AG20443 (cell line): ENCODE measurements around the gene DDX28.
"Not testable (repeated sequence)": the region's sequence is repeated elsewhere in the genome, so short reads cannot be mapped to it uniquely, and the experiment has no call there.

ENCODE experiments used
- DNase-seq: peaks from one replicate; pipeline ENCODE4 v3.0.0; 2012; ENCODE audit warnings: low spot score, mixed read lengths

Gene DDX28

DNA sequence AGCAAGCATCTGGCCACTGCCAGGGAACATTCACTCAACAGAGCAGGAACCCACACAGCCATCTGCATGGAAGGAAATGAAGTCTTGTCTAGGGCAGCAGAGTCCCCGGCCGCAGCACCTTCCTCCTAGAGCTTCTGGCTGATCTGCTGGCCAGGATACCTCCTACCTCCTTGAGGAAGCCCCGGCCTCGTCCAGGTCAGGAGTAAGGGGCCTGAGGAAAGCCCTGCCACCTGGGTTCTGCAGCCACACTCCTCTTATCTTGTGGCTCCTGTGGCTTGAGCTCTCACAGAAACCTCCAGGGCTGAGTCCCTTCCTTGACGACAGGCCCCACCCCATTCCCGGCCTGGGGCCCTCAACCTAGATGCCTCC lies 29.0 kb downstream of the DDX28 start:
- DNase-seq: not testable (repeated sequence)

DNA sequence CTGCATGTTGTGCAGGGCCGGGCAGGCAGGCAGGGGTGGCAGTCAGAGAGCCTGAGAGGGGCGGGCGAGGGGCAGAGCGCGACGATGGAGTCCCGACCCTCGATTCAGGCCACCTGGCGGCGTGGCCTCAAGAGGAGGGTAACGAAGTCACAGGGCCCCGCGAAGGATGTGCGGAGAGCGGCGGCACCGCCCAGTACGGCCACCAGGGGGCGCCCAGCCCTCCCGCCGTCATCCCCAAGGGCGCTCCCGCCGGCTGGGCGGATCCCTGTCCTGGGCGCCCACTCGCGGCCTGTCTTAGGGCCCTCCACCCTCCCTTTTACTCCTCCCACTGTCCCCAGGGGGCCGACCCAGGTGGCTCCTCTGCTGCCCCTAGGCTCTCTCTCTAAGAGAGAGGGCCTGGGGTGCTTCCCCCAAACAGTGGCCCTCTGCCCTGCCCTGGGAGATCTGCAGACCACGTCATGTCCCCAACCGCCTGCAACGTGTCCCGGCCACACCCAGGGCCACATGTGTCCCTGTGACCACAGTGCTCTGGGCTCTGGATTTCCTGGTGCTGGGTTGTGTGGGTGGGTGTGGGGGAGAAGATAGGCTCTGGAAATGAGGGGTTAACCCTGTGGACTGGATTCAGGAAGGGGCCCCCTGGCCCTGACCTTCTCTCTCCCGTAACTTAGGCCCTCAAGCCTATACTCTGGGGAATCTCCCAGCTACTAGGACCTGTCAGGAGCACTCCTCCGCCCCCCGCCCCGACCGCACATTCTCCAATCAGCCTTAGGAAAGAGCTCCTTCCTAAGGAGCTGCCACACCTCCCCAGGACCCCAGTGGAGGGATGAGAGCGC lies 29.6 kb downstream of the DDX28 start:
- DNase-seq: peak; percentile 94

DNA sequence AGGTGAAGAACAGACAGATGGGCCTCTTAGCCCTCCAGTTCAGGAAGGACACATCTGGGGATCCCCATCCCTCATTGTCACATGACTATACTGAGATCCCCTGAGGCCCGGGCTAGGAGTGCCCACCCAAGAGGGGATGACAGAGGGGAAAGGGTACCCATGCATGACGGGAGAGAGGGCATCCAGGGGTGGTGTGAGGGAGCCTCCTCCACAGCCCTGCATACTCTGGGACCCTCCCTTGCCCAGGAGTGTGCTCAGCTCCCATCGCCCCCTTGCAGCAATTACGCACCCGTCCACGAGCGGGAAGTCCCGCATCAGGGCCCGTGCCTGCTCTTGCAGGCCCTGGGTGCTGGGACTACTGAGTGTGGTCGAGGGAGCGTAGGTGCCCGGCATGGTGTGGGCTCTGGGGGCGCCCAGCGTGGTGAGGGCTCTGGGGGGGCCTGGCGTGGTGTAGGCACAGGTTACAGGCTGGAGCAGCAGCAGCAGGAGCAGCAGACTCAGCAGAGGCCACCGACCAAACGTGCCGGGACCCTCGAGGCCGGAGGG lies 30.3 kb downstream of the DDX28 start:
- no peak for DNase-seq

DNA sequence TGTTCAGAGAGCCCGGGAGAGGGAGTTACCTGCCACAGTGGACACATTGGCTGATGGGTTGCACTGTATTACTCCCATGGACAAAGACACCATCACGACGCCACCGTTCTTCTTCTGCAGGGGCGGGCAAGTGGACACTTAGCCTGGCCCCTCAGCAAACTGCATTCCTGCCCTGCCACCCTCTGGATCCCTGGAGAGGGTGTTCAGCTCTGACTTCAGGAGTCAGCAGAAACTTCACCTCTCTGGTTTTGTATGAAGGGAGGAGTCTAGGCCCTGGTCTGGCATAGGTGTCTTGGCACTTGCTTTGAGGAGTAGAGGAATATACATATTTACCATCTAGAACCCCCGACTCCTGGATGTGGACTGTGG lies 33.0 kb downstream of the DDX28 start:
- DNase-seq: no peak

DNA sequence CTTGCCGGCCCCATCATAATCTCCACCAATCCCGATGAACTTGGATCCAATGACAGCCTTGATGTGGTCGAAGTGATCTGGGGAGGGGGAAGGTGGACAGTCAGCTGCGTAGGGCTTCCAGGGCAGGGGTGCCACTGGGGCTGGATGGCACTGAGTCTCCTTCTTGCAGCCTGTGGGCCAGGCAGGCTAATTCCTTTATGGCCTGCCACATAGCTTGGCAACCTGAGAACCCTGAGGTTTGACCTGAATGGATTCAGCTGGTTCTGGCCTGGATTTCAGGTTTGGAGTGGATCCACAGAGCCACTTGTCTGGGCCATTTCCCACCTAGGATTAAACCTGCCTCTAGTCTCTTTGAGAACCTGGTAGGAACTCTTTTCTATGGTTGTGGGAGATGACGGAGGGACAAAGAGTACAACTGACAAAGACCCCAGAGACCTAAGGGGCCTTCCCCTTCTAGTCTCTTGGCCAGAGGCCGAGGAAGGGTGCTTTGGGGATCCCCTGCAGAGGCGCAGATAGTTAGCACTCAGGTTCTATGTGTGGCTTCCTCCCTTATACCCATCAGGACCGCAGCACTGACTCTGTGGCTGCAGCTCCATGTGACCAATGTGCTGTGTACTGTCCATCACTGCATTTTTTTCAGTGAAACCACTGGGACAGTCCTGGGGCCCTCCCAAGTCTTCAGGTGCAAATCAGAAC lies 33.6 kb downstream of the DDX28 start:
- DNase-seq: no peak

DNA sequence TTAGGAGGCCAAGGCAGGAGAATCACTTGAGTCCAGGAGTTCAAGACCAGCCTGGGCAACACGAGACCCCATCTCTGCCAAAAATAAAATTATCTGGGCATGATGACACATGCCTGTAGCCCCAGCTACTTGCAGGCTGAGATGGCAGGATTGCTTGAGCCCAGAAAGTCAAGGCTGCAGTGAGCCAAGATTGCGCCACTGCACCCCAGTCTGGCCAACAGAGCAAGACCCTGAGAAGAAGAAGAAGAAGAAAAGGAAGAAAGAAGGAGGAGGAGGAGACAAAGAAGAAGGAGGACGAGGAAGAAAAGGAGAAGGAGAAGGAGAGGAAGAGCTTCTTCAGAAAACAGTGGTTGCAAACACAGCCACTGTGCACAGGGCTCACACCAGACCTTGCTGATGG lies 34.4 kb downstream of the DDX28 start:
- no peak for DNase-seq

DNA sequence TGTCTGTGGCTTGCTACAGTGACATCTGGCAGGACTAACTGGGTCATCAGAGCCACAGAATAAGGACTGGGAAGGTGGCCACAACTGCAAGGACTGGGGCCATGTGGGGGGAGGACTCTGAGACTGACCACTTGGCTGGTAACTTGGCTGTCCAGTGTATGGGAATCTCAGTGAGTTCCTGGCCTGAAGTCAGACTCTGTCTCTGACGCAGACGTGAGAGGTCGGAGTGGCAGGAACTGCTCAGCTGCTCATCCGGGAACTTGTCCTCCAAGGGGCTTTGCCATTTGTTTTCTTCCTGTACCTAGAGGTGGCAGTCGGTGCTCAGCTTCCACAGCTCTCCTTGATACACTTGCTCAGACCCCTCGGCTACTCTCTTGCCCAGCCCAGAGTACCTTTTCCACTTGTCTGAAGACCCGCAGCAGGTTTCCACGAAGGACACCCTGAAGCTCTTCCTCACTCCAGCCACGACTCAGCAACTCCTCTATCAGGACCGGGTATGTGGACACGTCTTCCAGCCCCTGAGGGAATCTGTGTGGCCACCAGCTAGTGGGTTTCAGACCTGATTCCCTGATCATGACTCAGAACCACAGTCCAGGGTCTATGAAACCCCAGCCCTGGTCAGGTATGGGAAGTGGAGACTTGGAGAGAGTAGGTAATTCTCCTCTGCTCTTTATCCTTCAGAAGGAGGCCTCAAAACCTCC lies 35.4 kb downstream of the DDX28 start:
- DNase-seq: no peak

DNA sequence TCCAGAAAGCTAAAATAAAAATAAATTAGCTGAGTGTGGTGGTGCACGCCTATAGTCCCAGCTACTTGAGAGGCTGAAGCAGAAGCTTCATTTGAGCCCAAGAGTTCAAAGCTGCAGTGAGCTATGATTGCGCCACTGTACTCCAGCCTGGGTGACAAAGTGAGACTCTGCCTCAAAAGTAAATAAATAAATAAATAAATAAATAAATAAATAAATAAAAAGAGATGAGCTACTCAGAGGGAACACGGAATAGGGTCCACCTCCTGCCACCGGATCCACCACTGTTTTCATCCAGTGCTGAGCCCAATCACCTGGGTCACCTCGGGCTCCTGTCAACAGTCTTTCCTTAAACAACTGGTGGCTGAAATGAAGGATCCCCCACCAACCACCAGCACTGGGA lies 36.1 kb downstream of the DDX28 start:
- no peak for DNase-seq

DNA sequence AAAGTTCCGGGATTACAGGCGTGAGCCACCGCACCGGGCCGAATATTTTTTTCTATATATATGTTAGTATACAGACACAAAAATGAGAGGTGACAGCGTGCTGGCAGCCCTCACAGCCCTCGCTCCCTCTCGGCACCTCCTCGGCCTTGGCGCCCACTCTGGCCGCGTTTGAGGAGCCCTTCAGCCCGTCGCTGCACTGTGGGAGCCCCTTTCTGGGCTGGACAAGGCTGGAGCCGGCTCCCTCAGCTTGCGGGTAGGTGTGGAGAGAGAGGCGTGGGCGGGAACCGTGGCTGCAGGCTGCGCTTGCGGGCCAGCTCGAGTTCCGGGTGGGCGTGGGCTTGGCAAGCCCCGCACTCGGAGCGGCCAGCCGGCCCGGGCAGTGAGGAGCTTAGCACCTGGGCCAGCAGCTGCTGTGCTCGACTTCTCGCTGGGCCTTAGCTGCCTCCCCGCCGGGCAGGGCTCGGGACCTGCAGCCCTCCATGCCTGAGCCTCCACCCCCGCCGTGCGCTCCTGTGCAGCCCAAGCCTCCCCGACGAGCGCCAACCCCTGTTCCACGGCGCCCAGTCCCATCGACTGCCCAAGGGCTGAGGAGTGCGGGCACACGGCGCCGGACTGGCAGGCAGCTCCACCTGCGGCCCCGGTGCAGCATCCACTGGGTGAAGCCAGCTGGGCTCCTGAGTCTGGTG lies 40.9 kb downstream of the DDX28 start:
- no peak for DNase-seq

DNA sequence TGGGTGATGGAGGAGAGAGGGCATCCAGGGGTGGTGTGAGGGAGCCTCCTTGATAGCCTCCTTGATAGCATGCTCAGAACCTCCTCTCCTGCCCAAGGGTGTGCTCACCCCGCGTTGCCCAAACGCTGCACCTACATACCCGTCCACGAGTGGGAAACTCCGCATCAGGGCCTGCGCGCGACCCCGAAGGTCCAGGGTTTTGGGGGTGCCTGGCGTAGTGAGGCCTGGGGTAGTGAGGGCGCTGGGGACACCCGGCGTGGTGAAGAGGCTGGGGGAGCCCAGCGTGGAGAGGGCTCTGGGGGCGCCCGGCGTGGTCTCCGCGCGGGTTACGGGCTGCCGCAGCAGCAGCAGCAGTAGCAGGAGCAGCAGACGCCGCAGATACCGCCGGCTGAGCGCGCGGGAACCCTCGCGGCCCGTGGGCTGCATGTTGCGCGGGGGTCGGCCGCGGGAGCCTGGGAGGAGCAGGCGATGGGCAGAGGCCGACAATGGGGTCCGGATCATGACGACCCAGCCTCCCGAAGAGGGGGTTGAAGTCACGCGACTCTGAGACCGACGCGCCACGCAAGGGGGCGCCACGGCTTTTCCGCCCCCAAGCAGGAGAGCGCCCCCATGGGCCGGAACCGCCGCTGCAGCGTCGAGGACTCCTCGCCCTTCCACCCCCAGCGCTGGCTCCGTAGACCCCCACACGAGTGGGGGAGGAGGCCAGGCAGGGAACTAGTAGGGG lies 42.9 kb downstream of the DDX28 start, which contains the start of gene DPEP3:
Gene DPEP3 (minus strand): TSS at position 545 of the 724 bp plus-strand sequence. CDS start 119 bp downstream, at position 426.
- no peak for DNase-seq

DNA sequence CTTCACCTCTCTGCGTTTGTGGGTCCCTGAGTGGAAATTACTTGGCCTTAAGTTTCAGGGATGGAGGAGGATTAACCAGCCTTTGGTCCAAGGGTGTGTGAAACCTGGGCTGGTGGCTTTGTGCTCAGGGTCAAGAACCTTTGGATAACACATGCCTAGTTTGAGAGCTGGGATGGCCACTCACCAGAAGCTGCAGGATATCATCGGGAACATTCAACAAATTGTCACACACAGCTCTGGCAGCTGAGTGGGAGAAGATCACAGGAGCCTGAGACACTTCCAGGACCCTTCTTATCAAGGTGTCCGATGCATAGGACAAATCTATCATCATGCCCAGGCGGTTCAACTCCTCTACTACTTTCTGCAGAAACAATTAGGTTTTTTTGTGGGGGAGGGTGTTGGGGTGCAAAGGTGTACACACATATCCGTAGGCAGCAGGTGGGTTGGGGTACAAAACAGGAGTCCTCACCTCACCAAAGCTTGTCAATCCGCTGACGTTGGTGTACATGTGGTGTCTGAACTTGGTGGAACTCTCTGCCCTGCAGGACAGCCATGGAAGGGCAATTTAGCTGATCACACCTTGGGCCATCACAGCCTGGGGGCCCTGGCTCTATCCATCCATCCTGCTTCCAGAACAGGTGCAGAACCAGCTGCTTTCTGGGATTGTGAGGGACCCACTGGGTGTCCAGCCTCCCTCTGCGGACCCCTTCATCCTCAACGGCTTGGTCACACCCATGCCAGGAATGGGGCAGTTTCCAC lies 45.4 kb downstream of the DDX28 start:
- no peak for DNase-seq

DNA sequence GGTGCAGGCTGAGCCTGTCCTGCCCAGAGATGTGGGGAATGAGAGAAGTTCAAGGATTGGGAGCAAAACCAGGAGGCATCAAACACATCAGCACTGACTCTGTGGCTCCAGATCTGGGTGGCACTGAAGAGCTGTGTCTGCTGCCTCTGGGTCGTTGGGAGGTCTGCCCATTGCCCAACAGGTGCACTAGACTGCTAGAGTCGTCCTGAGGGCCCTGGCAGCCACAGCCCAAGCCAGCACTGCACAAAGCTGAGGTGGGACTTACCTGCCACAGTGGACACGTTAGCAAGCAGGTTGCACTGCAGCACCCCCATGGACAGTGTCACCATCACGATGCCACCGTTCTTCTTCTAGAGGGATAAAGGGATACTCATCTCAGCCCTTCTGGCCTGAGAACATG lies 46.0 kb downstream of the DDX28 start:
- no peak for DNase-seq

DNA sequence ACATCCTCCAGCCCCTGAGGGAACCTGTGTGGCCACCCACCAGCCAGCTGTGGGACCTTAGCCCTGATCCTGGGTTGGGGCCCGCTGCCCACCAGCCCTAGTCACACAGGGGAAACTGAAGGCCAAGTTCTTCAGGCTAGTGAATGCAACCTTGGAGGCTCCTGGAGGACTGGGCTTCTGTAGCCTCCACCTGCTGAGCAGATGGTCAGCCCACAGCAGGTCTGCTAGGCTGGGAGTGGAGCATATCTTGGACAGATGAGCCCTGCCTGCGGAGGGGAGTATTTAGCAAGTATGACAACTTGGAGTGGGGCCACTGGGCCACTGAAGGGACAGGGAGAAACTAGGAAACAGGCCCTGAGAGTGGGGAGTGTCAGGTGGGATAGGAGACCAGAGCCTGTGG lies 46.8 kb downstream of the DDX28 start:
- no peak for DNase-seq

DNA sequence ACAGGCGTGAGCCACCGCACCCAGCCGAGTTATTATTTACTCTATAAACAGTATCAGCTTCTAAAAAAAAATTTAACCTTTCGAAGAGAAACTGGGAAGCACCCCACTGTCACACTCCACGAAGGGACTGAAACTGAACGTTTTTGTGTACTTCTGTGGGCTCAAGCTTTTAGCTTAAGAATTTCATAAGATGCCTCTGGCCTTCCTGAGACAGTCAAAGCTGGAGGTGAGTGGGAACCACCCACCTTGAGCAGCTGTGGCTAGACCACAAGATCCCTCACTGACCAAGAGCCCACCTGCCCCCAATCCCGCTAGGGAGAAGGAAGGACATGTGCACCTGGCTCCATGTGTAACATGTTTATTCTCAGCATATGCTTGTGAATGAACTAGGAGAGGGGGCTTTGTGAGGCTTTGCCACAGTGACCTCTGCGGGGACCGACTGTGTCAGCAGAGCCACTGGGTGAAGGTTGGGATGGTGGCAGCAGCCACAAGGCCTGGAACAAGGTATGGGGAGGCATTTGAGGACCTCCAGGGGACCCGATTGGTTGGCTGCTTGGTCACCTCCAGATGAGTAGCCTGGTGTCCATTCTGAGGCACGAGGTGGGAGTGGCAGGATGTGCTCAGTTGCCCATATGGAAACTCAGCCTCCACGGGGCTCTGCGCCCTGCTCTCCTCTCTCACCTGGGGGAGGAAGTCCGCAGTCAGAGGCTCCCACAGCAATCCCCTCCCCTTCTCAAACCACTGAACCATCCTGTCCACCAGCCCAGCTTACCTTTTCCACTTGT lies 47.5 kb downstream of the DDX28 start:
- DNase-seq: no peak

DNA sequence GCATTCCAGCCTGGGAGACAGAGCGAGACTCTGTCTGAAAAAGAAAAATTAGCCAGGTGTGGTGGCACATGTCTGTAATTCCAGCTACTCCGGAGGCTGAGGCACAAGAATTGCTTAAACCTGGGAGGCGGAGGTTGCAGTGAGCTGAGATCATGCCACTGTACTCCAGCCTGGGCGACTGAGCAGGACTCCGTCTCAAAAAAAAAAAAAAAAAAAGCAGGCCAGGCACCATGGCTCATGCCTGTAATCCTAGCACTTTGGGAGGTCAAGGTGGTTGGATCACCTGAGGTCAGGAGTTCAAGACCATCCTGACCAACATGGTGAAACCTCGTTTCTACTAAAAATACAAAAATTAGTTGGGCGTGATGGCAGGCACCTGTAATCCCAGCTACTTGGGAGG lies 50.7 kb downstream of the DDX28 start:
- not testable (repeated sequence) for DNase-seq

DNA sequence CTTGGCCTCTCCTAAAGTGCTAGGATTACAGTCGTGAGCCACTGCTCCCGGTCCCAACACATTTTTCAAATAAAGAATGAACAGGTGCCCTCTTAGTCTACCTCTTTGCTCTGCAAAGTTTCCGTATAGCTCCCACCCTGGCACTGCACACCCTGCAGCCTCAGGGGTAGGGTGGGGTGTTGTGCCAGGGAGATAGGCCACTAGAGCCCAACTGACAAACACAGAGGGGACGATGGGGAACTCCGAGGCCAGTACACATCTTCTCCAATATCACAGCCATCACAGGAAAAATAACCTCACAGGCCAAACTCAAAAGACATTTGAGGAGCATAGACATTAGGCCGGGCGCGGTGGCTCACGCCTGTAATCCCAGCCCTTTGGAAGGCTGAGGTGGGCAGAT lies 51.9 kb downstream of the DDX28 start:
- DNase-seq: no peak
